Body of pancreas (tissue), 4 donors: ENCODE measurements around the gene FAM50A.

Experiments
- CTCF ChIP-seq, 7 experiments: fragments of 450-650 bp in 4 of 7; fragments of 200-600 bp in 3 of 7; sonication (generic) in 3 of 7; IDR thresholded peaks; one replicate each; pipeline ENCODE4 v1.5.1; 2016 to 2019; ENCODE audit warnings: antibody characterized with exemption in 7 of 7
- POLR2A ChIP-seq, 3 donors: fragments of 450-650 bp; IDR thresholded peaks; one replicate each; pipeline ENCODE4 v1.6.1; 2016; ENCODE audit warnings: antibody characterized with exemption in 3 of 3, mild to moderate bottlenecking in 2 of 3

GRCh38 chrX:154401045-154401799, 42.7 kb upstream of the FAM50A start:
- TF ChIP-seq CTCF (IDR thresholded peaks at IDR 0.05) (no peak), POLR2A (IDR thresholded peaks at IDR 0.05) (peak; percentile 9 to 73 (median 49))
